Neural crest cell (in vitro differentiated cells): ENCODE data around the gene SBF2. TPM values are rescaled to one million over a fixed set of nuclear protein-coding genes. Genes with fewer than 3 reads are reported as not detected.
A peak's percentile ranks its signal among the peaks of the same experiment; 100 is the strongest.

Source experiments
- DNase-seq: peaks from one replicate; pipeline ENCODE4 v3.0.0; 2021; ENCODE audit warnings: low read depth, mixed read lengths, low spot score
- H3K27ac Mint-ChIP-seq: one replicate; pipeline ENCODE4 v1.8.0; 2021; ENCODE audit warnings: mild to moderate bottlenecking, mixed read lengths; ENCODE audit not compliant: unreplicated experiment
- H3K27me3 Mint-ChIP-seq: 2 replicates; pipeline ENCODE4 v1.8.0; 2021; ENCODE audit warnings: low read depth, mild to moderate bottlenecking, mixed read lengths
- H3K36me3 Mint-ChIP-seq: 2 replicates; pipeline ENCODE4 v1.8.0; 2021; ENCODE audit warnings: low read depth, mild to moderate bottlenecking, mixed read lengths
- H3K4me1 Mint-ChIP-seq: 2 replicates; pipeline ENCODE4 v1.8.0; 2021; ENCODE audit warnings: mixed read lengths
- H3K4me3 Mint-ChIP-seq: one replicate; pipeline ENCODE4 v1.8.0; 2021; ENCODE audit warnings: mild to moderate bottlenecking, mixed read lengths
- H3K9me3 Mint-ChIP-seq: 2 replicates; pipeline ENCODE4 v1.8.0; 2021; ENCODE audit warnings: mixed read lengths
- CTCF ChIP-seq: fragments of 200-600 bp; sonication (generic); conservative IDR thresholded peaks from 2 replicates; pipeline ENCODE4 v1.5.0; 2021; ENCODE audit warnings: antibody characterized with exemption, mild to moderate bottlenecking
- total RNA-seq: library from RNA; stranded (reverse); gene quantifications from 2 replicates; pipeline ENCODE4 v1.2.1, GENCODE V29; 2021

Gene SBF2
- total RNA-seq, 1 donor from 2014 or later, result 30.2 TPM

- Mint-ChIP-seq H3K4me1 (peaks cover 6% of the 10 kb centered on the region), H3K27ac (no peak overlapping the region), H3K9me3 (no peaks in the 10 kb centered on the region), H3K36me3 (peaks cover 4% of the 10 kb centered on the region), H3K4me3 (no peak overlapping the region), H3K27me3 (no peaks in the 10 kb centered on the region)
- no peak for DNase-seq
- TF ChIP-seq CTCF, result no peak
These were observed 494.1 kb downstream of the SBF2 start for GRCh38 chr11:9799886-9800285.

- peaks cover 2% of the 10 kb centered on the region for H3K4me1 Mint-ChIP-seq
- no peaks in the 10 kb centered on the region for H3K9me3 Mint-ChIP-seq
- no peaks in the 10 kb centered on the region for H3K27me3 Mint-ChIP-seq
- no peak for TF ChIP-seq CTCF
- no peak overlapping the region for H3K4me3 Mint-ChIP-seq
- DNase-seq, result no peak
- H3K36me3 Mint-ChIP-seq, result no peaks in the 10 kb centered on the region
- no peak overlapping the region for H3K27ac Mint-ChIP-seq
These were observed 496.7 kb downstream of the SBF2 start for GRCh38 chr11:9797300-9797699.

GRCh38 chr11:9796854-9797253 lies 497.2 kb downstream of the SBF2 start:
- no peak for TF ChIP-seq CTCF
- H3K4me1 Mint-ChIP-seq, result no peaks in the 10 kb centered on the region
- H3K27ac Mint-ChIP-seq, result no peak overlapping the region
- no peak overlapping the region for H3K4me3 Mint-ChIP-seq
- H3K36me3 Mint-ChIP-seq, result no peaks in the 10 kb centered on the region
- H3K9me3 Mint-ChIP-seq, result no peaks in the 10 kb centered on the region
- no peaks in the 10 kb centered on the region for H3K27me3 Mint-ChIP-seq
- DNase-seq, result no peak

GRCh38 chr11:9796266-9796665 lies 497.8 kb downstream of the SBF2 start:
- Mint-ChIP-seq H3K27me3 (no peaks in the 10 kb centered on the region), H3K4me1 (no peaks in the 10 kb centered on the region), H3K9me3 (no peaks in the 10 kb centered on the region), H3K36me3 (peaks cover 4% of the 10 kb centered on the region), H3K4me3 (no peak overlapping the region), H3K27ac (peak overlapping the region; percentile 7)
- no peak for TF ChIP-seq CTCF
- no peak for DNase-seq

- Mint-ChIP-seq H3K9me3 (no peaks in the 10 kb centered on the region), H3K27me3 (no peaks in the 10 kb centered on the region), H3K36me3 (peaks cover 8% of the 10 kb centered on the region), H3K4me1 (peaks cover 5% of the 10 kb centered on the region), H3K27ac (no peak overlapping the region), H3K4me3 (no peak overlapping the region)
- no peak for DNase-seq
- TF ChIP-seq CTCF, result no peak
These were observed 503.3 kb downstream of the SBF2 start for GRCh38 chr11:9790703-9791102.

GRCh38 chr11:9789910-9790309 lies 504.1 kb downstream of the SBF2 start:
- H3K36me3 Mint-ChIP-seq, result peaks cover 8% of the 10 kb centered on the region

More at GRCh38 chr11:9789910-9790309, 504.1 kb downstream of the SBF2 start:
- Mint-ChIP-seq H3K9me3 (no peaks in the 10 kb centered on the region), H3K27ac (no peak overlapping the region), H3K27me3 (no peaks in the 10 kb centered on the region), H3K4me1 (peaks cover 5% of the 10 kb centered on the region), H3K4me3 (no peak overlapping the region)
- no peak for DNase-seq
- no peak for TF ChIP-seq CTCF
